Stomach (tissue), 4 donors: ENCODE measurements around the gene KLK12.

ENCODE experiments used
- POLR2A ChIP-seq, 4 donors: fragments of 450-650 bp; IDR thresholded peaks; one replicate each; pipeline ENCODE4 v1.6.1; 2016; ENCODE audit warnings: antibody characterized with exemption in 4 of 4, control low read depth in 2 of 4, mild to moderate bottlenecking in 1 of 4, moderate library complexity in 1 of 4
- POLR2AphosphoS5 ChIP-seq, 3 donors: sonication (generic); formaldehyde crosslinking; IDR thresholded peaks; one replicate each; pipeline ENCODE4 v1.6.1; 2016; ENCODE audit warnings: antibody characterized with exemption in 3 of 3
- TF ChIP-seq, protein P1 (sequence below), 7 experiments: fragments of 450-650 bp in 4 of 7; fragments of 200-600 bp in 3 of 7; sonication (generic) in 3 of 7; IDR thresholded peaks; one replicate each; pipeline ENCODE4 v1.5.1; 2016 to 2019; ENCODE audit warnings: antibody characterized with exemption in 7 of 7, control low read depth in 2 of 7, mild to moderate bottlenecking in 1 of 7

DNA sequence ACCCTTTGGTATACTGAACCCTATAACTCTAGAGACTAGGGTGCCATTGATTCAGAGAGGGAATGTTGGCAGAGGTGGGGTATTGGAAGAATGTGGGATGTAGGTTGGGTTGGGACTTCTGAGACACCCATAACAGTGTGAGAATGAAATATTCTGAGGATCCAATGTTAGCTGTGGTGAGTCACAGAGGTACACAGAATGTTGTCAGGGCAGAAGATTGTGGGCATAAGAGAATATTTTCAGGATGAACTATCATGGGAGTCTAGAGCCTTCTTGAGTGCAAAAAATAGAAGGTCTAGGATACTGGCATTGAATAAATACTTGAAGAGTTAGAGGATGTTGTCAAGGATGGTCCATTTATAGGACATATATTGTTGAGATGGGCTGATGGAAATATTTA lies 21.1 kb upstream of the KLK12 start:
- TF ChIP-seq POLR2A (IDR thresholded peaks at IDR 0.05), result no peak
- no peak for TF ChIP-seq POLR2AphosphoS5 (IDR thresholded peaks at IDR 0.05)
- TF ChIP-seq, protein P1, sequence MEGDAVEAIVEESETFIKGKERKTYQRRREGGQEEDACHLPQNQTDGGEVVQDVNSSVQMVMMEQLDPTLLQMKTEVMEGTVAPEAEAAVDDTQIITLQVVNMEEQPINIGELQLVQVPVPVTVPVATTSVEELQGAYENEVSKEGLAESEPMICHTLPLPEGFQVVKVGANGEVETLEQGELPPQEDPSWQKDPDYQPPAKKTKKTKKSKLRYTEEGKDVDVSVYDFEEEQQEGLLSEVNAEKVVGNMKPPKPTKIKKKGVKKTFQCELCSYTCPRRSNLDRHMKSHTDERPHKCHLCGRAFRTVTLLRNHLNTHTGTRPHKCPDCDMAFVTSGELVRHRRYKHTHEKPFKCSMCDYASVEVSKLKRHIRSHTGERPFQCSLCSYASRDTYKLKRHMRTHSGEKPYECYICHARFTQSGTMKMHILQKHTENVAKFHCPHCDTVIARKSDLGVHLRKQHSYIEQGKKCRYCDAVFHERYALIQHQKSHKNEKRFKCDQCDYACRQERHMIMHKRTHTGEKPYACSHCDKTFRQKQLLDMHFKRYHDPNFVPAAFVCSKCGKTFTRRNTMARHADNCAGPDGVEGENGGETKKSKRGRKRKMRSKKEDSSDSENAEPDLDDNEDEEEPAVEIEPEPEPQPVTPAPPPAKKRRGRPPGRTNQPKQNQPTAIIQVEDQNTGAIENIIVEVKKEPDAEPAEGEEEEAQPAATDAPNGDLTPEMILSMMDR (IDR thresholded peaks at IDR 0.05), result no peak
